TTC549 (cell line): ENCODE measurements around the gene SLC36A3.
"Not testable (repeated sequence)": the region's sequence is repeated elsewhere in the genome, so short reads cannot be mapped to it uniquely, and the experiment has no call there.

Experiments used
- FAIRE-seq: peaks from 2 replicates; lab custom pipeline; 2012; peaks lifted over from hg19 to GRCh38; lab: Jason Lieb, UNC

Gene SLC36A3

GRCh38 chr5:151258816-151259215 lies 44.8 kb downstream of the SLC36A3 start:
- FAIRE-seq: no peak

- FAIRE-seq: no peak
Measured at GRCh38 chr5:151258201-151258611, 45.4 kb downstream of the SLC36A3 start.

DNA sequence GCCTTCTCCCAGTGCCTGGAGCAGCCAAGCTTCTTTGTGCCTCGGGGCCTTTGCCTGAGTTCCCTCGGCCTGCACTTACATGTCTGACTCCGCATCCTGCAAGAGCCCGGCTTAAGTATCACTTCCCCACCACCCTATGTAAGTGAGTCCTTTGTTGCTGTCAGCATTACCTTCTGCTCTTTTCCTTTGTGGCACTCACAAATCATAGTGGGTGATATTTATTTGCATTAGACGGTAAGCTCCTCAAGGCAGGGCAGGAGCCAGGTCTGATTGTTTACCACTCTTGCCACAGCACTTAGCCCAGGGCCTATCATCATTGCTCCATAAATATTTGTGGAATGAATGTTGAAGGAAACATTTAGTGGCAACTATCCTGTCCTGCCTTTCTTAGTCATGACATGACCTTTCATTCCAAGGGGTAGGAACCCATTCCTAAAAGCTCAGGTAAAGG lies 45.8 kb downstream of the SLC36A3 start:
- FAIRE-seq: no peak

GRCh38 chr5:151255621-151256286 lies 47.8 kb downstream of the SLC36A3 start:
- no peak for FAIRE-seq

GRCh38 chr5:151254990-151255389 lies 48.6 kb downstream of the SLC36A3 start:
- not testable (repeated sequence) for FAIRE-seq

DNA sequence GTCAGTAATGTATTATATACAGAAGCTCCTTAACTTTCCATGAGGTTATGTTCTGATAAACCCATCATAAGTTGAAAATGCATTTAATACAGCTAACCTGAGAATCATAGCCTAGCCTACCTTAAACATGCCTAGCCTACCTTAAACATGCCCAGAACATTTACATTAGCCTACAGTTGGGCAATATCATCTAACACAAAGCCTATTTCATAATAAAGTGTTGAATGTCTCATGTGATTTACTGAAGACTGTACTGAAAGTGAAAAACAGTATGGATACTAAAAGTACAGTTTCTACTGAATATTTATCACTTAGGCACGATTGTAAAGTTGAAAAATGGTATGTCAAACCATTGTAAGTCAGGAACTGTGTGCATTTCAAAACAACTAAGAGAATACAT lies 49.0 kb downstream of the SLC36A3 start:
- FAIRE-seq: no peak

GRCh38 chr5:151253605-151253950 lies 50.0 kb downstream of the SLC36A3 start:
- FAIRE-seq: no peak

- FAIRE-seq: peak; percentile 92
Measured at GRCh38 chr5:151252762-151253604, 50.6 kb downstream of the SLC36A3 start, which contains the start of gene GM2A. TSS of gene GM2A (plus strand) at chr5:151253185. CDS start at chr5:151253217, 32 bp downstream.

DNA sequence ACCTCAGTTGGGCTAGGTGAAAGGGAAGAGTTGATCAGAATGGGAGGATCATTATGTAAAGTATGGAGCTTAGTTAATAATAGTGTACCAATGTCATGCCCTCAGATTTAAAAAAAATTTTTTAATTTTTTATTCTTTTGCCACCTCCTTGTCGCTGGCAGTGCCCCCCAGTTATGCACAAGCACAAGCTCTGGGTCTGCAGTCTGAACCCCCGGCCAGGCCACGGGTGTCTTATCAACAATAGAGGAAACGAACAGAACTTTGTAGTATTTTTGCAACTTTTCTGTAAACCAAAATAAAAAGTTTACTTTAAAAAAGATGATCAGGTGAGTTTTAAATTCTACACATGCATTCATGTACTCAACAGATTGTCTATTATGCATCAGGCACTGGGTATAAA lies 51.9 kb downstream of the SLC36A3 start:
- FAIRE-seq: no peak

- FAIRE-seq: no peak
Measured at GRCh38 chr5:151251001-151251551, 52.5 kb downstream of the SLC36A3 start.

DNA sequence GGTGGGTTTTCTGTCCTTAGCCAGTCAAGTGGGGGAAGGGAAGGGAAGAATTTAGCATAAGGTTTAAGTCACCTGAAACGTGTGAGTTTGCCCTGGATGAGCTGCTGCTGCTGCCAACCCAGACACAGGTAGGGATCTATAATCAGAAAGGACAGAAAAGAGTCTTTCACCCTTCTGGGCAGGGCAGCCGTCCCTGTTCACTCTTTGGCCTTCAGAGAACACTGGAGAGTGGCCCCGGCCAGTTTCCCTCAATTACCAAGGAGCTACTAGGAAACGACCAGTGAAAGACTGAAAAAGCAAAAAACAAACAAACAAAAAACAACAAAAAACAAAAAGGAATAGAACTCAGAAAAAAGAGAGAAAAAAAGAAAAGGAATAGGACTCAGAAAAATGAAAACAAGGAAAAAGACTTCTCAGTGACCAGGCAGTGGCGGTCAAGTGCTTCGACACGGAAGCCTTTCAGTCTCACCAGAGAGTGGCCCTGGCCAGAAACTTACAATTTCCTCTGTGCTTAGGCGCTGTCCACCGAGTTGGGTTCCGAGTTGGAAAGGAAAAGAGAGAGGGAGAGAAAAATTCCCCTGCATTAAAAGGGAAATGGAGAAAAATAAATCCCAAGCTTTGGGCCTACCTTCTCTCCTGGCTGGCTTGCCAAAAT lies 53.1 kb downstream of the SLC36A3 start:
- FAIRE-seq: no peak

DNA sequence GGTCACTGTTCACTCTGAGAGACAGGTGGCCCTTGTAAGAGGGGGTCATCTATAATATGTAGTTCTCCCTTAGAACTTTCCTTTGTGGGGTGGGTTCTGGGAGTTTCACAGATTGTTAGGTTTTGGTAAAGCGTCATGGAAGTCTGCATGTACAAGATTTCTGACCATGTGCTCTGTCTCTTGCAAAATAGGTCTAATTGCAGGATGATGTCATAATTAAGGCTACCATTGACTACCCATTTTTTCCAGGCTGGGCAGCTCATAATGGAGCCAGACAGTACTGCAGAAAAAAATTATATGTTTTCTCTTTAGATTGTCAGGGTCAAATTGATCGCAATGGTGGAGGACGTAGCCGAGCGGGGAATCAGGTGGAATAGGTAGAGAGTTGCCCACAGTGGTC lies 54.3 kb downstream of the SLC36A3 start:
- no peak for FAIRE-seq

GRCh38 chr5:151248651-151249050 lies 54.9 kb downstream of the SLC36A3 start:
- FAIRE-seq: no peak

DNA sequence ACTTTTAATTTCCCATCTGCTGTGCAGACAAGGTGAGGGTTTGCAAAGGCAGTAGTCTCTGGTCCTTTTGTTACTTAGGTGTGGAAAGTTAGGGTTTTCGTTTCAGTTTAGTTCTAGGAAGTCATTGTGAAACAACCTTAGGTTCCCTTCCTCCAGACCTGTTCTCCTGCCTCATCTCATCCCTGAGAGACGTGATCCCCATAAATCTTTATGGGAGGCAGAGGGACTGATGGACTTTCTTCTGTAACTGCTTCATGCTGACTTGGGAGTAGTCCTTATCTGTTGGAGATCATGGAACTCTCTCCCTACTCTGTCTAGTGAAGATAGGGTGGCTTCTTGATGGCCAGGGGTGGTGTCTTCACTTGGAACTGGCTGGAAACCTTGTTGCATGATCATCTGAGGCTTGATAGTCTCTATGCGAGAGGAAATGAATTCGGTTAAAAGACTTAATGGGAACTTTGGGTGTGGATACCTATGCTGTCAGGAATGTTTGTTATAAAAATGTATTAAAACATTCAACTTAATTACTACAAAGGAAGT lies 57.8 kb downstream of the SLC36A3 start:
- FAIRE-seq: no peak

DNA sequence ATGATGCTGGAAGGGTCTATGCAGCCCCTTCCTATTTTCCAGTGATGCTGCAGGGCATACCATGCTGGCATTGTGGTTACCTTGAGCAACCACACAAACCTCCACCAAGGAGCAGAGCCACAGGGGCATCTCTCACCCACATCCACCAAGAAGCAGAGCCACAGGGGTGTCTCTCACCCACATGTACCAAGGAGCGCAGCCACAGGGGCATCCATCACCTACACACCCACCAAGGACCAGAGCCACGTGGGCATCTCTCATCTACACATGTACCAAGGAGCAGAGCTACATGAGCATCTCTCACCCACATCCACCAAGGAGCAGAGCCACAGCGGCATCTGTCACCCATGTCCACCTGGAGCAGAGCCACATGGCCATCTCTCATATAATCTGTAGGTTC lies 59.4 kb downstream of the SLC36A3 start:
- FAIRE-seq: no peak

GRCh38 chr5:151243564-151243963 lies 60.0 kb downstream of the SLC36A3 start:
- no peak for FAIRE-seq

- FAIRE-seq: no peak
Measured at GRCh38 chr5:151243127-151243526, 60.4 kb downstream of the SLC36A3 start.

- FAIRE-seq: no peak
Measured at GRCh38 chr5:151240924-151241635, 62.5 kb downstream of the SLC36A3 start.

GRCh38 chr5:151240268-151240835 lies 63.2 kb downstream of the SLC36A3 start:
- FAIRE-seq: not testable (repeated sequence)

DNA sequence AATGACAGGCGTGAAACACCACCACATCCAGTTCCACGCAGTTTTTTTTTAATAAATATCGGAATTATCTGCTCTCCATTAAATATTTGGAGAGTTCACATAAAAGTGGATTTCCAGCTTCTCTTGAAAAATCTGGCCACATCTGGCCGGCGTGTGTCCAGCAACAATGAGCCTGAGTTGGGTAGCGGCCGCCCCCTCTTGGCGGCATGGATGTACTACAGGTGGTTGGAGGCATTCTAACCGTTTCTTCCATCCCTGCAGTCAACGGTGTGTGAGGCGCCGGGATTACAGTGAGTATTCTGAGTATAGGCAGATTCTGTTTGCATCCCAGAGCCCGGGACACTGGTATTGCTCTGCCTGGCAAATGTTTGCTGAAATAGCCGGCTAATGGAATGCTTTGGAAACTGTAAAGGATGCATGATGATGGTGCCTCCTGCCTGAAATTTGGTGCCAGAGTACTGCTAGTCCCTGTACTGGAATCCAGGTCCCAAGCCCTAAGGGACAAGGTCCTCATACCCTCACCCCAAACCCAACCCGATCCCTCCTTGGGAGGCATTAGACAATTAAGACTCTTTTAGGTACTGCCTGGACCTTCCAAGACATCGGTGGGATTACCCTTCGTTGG lies 64.2 kb downstream of the SLC36A3 start:
- peak; percentile 45 for FAIRE-seq

DNA sequence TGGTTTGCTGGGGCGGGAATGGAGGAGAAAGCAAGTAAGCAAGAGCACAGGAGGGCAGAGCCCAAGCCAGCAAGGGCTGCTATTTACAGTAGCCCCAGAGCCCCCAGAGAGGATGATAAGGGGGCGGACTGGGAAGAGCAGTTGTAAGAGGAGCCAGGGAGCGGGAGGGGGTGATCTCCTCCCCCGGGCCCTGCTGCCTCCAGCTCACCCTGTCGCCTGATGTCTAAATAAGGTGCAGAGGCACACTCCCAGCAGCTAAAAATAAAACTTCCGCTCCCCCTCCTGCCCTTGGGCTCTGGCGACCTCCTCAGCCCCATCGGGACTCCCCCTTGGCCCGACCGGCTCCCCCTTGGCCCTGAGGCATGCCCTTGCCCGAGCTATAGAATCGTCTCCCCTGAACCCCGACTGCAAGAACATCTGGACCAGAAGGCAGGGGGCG lies 65.2 kb downstream of the SLC36A3 start:
- FAIRE-seq: no peak
